Stomach (tissue), 9 donors: ENCODE measurements around the gene QRICH2. TPM values are rescaled to one million over a fixed set of nuclear protein-coding genes. Genes with fewer than 3 reads are reported as not detected.
A peak's percentile ranks its signal among the peaks of the same experiment; 100 is the strongest.

Source experiments
- DNase-seq, 2 donors: peaks; one replicate each; pipeline versions ENCODE4 v3.0.0 to v3.0.0-alpha.2; 2013 to 2019
- H3K27ac ChIP-seq, 5 donors: fragments of 200-600 bp in 4 of 5; sonication (generic) in 4 of 5; one replicate each; pipeline ENCODE4 v1.5.1; 2013 to 2019; ENCODE audit warnings: mild to moderate bottlenecking in 1 of 5, moderate library complexity in 1 of 5
- H3K27me3 ChIP-seq, 3 donors: fragments of 200-600 bp; sonication (generic); one replicate each; pipeline ENCODE4 v1.5.1; 2017 to 2019; ENCODE audit warnings: mixed run types in 1 of 3
- H3K36me3 ChIP-seq, 4 donors: fragments of 200-600 bp; sonication (generic); 1 replicate in 3 of 4; 2 replicates in 1 of 4; pipeline ENCODE4 v1.5.1; 2016 to 2019
- H3K4me1 ChIP-seq, 4 donors: fragments of 200-600 bp; sonication (generic); one replicate each; pipeline ENCODE4 v1.5.1; 2016 to 2019
- H3K4me3 ChIP-seq, 4 donors: fragments of 200-600 bp; sonication (generic) in 3 of 4; one replicate each; pipeline ENCODE4 v1.5.1; 2016 to 2019; ENCODE audit warnings: mild to moderate bottlenecking in 1 of 4
- H3K9me3 ChIP-seq, 4 donors: fragments of 200-600 bp; sonication (generic); one replicate each; pipeline ENCODE4 v1.5.1; 2016 to 2019
- CTCF ChIP-seq, 7 experiments: fragments of 450-650 bp in 4 of 7; fragments of 200-600 bp in 3 of 7; sonication (generic) in 3 of 7; IDR thresholded peaks; one replicate each; pipeline ENCODE4 v1.5.1; 2016 to 2019; ENCODE audit warnings: antibody characterized with exemption in 7 of 7, control low read depth in 2 of 7, mild to moderate bottlenecking in 1 of 7
- EP300 ChIP-seq: sonication (generic); formaldehyde crosslinking; IDR thresholded peaks from one replicate; pipeline ENCODE4 v1.6.1; 2017; ENCODE audit warnings: antibody characterized with exemption
- POLR2A ChIP-seq, 4 donors: fragments of 450-650 bp; IDR thresholded peaks; one replicate each; pipeline ENCODE4 v1.6.1; 2016; ENCODE audit warnings: antibody characterized with exemption in 4 of 4, control low read depth in 2 of 4, mild to moderate bottlenecking in 1 of 4, moderate library complexity in 1 of 4
- POLR2AphosphoS5 ChIP-seq, 3 donors: sonication (generic); formaldehyde crosslinking; IDR thresholded peaks; one replicate each; pipeline ENCODE4 v1.6.1; 2016; ENCODE audit warnings: antibody characterized with exemption in 3 of 3
- WGBS, 5 donors: extraction: QIAGEN DNeasy Blood & Tissue Kit in 3 of 5; methylation state at CpG; one replicate each; pipeline versions ENCODE4 v1.1.5 to v1.1.7; 2013 to 2018; 5-methylcytosine and 5-hydroxymethylcytosine counted together
- intact Hi-C: fragments of 100-400 bp; cut with DNase I; formaldehyde crosslinking; loops from one replicate; pipeline ENCODE4 v1.15.1; 2023; ENCODE audit warnings: low total_unique reads
- polyA plus RNA-seq, 3 donors: library from polyadenylated mRNA; stranded (reverse); fragments of 200-250 nt; gene quantifications; one replicate each; pipeline ENCODE4 v1.2.3, GENCODE V29; 2013
- total RNA-seq, 5 donors: library from RNA; depleted of rRNA; stranded (reverse); fragments of >200 nt; gene quantifications; one replicate each; pipeline versions ENCODE4 v1.1.0 to v1.2.3, GENCODE V29; 2014 to 2016
- donor health status: healthy with polysubstance abuse.
- donor health status: Bipolar disorder and iron deficiency.
- donor health status: healthy.

QRICH2 gene
- total and polyA plus RNA-seq, 8 donors: 0.72 to 12.5 (median 3.9) TPM

- intact Hi-C loops: no loop called here
- Histone ChIP-seq H3K9me3 (no peaks in the 10 kb centered on the region), H3K36me3 (peaks cover 0 to 8% (median 0%) of the 10 kb centered on the region in 4 donors), H3K27me3 (no peaks in the 10 kb centered on the region), H3K4me3 (peak overlapping the region in 1 of 4 donors; percentile 0), H3K4me1 (peaks cover 67 to 82% (median 76%) of the 10 kb centered on the region in 4 donors), H3K27ac (peak overlapping the region; percentile 82 to 100 (median 94))
- DNase-seq: peak; percentile 80 to 92
- no peak for TF ChIP-seq CTCF (IDR thresholded peaks at IDR 0.05)
- TF ChIP-seq POLR2A (IDR thresholded peaks at IDR 0.05): peak in 1 of 4 donors; percentile 29
- no peak for TF ChIP-seq EP300
- peak in 1 of 3 donors; percentile 49 for TF ChIP-seq POLR2AphosphoS5 (IDR thresholded peaks at IDR 0.05)
- 20 to 35% (median 29%) methylated on average over 9 of the region's 9 CpGs for WGBS, 5 donors
Observed at GRCh38 chr17:76262732-76263344, 45.2 kb downstream of the QRICH2 start.

- H3K4me1 ChIP-seq: peaks cover 55 to 73% (median 66%) of the 10 kb centered on the region in 4 donors
- 80 to 88% (median 85%) methylated on average over 21 to 23 of the region's 23 CpGs for WGBS, 5 donors
Observed at GRCh38 chr17:76261421-76262215, 46.5 kb downstream of the QRICH2 start.

GRCh38 chr17:76260669-76261068 is 47.4 kb downstream of the QRICH2 start:
- DNase-seq: no peak
- Histone ChIP-seq H3K27me3 (no peaks in the 10 kb centered on the region), H3K4me3 (no peak overlapping the region), H3K4me1 (peaks cover 53 to 72% (median 63%) of the 10 kb centered on the region in 4 donors), H3K36me3 (no peaks in the 10 kb centered on the region), H3K27ac (peak overlapping the region; percentile 82 to 100 (median 94)), H3K9me3 (no peaks in the 10 kb centered on the region)
- TF ChIP-seq POLR2AphosphoS5 (IDR thresholded peaks at IDR 0.05) (no peak), EP300 (no peak), CTCF (IDR thresholded peaks at IDR 0.05) (no peak), POLR2A (IDR thresholded peaks at IDR 0.05) (no peak)
- WGBS, 5 donors: 66 to 89% (median 67%) methylated on average over 5 of the region's 5 CpGs
- intact Hi-C loops: no loop called here

More at GRCh38 chr17:76261421-76262215, 46.5 kb downstream of the QRICH2 start:
- Histone ChIP-seq H3K4me3 (no peak overlapping the region), H3K27me3 (no peaks in the 10 kb centered on the region), H3K27ac (peak overlapping the region; percentile 82 to 100 (median 94)), H3K36me3 (no peaks in the 10 kb centered on the region), H3K9me3 (no peaks in the 10 kb centered on the region)
- peak in 1 of 2 donors; percentile 59 for DNase-seq
- TF ChIP-seq CTCF (IDR thresholded peaks at IDR 0.05) (no peak), POLR2AphosphoS5 (IDR thresholded peaks at IDR 0.05) (peak in 1 of 3 donors; percentile 43)
- intact Hi-C loops: no loop called here

- no peak for DNase-seq
- Histone ChIP-seq H3K4me3 (no peak overlapping the region), H3K36me3 (no peaks in the 10 kb centered on the region), H3K27me3 (no peaks in the 10 kb centered on the region), H3K27ac (peak overlapping the region; percentile 82 to 100 (median 94)), H3K9me3 (no peaks in the 10 kb centered on the region), H3K4me1 (peaks cover 53 to 72% (median 63%) of the 10 kb centered on the region in 4 donors)
- intact Hi-C loops: no loop called here
- 89 to 96% (median 92%) methylated on average over 7 of the region's 7 CpGs for WGBS, 5 donors
- no peak for TF ChIP-seq POLR2A (IDR thresholded peaks at IDR 0.05)
- no peak for TF ChIP-seq EP300
- no peak for TF ChIP-seq POLR2AphosphoS5 (IDR thresholded peaks at IDR 0.05)
- TF ChIP-seq CTCF (IDR thresholded peaks at IDR 0.05): no peak
Observed at GRCh38 chr17:76260220-76260619, 47.9 kb downstream of the QRICH2 start.
